ENCODE measurements around the gene TBX5.

GRCh38 chr12:114397978-114398881 lies 7.7 kb downstream of the TBX5 start:
- TF ChIP-seq RAD21 (CRISPR knock-in tag; conservative IDR thresholded peaks at IDR 0.05 in 1 of 2, IDR thresholded peaks at IDR 0.05 in 1 of 2): no peak
- TF ChIP-seq SRF (CRISPR knock-in tag; IDR thresholded peaks at IDR 0.05): no peak
- TF ChIP-seq SAFB2 (IDR thresholded peaks at IDR 0.05; ENCODE audit: borderline replicate concordance, low read depth, low read length, severe bottlenecking): no peak
- no peak for TF ChIP-seq MEF2D (tag; conservative IDR thresholded peaks at IDR 0.05; ENCODE audit: low read depth)
- TF ChIP-seq YY1 (IDR thresholded peaks at IDR 0.05; ENCODE audit: borderline replicate concordance in 1 of 3, control insufficient read depth in 1 of 3, extremely low read depth in 1 of 3, insufficient read depth in 3 of 3, insufficient read length in 1 of 3, insufficient replicate concordance in 2 of 3, low read depth in 1 of 3, low read length in 2 of 3): no peak
- no peak for TF ChIP-seq ZNF174 (CRISPR knock-in tag; IDR thresholded peaks at IDR 0.05)
- TF ChIP-seq REST (IDR thresholded peaks at IDR 0.05; ENCODE audit: borderline replicate concordance): no peak
- no peak for TF ChIP-seq REST (CRISPR knock-in tag; IDR thresholded peaks at IDR 0.05; ENCODE audit: low read depth)
- TF ChIP-seq ZNF175 (CRISPR knock-in tag; IDR thresholded peaks at IDR 0.05; ENCODE audit: low read depth): no peak
- no peak for TF ChIP-seq MTF1 (CRISPR knock-in tag; IDR thresholded peaks at IDR 0.05; ENCODE audit: borderline replicate concordance)
- no peak for TF ChIP-seq CTCF (IDR thresholded peaks at IDR 0.05 in 2 of 3, conservative IDR thresholded peaks at IDR 0.05 in 1 of 3; ENCODE audit: insufficient read depth in 2 of 3, low read depth in 1 of 3, low read length in 3 of 3)
- no peak for TF ChIP-seq NCOA1 (IDR thresholded peaks at IDR 0.05; ENCODE audit: low read depth)
